GOT3 (cell line): ENCODE data around the gene PPARD.
A peak's percentile ranks its signal among the peaks of the same experiment; 100 is the strongest.
"Not testable (repeated sequence)": the region's sequence is repeated elsewhere in the genome, so short reads cannot be mapped to it uniquely, and the experiment has no call there.

Source experiments
- DNase-seq: peaks from one replicate; lab custom pipeline; 2025; ENCODE audit warnings: mixed read lengths; lab: John Stamatoyannopoulos, UW

The PPARD gene

GRCh38 chr6:35312076-35312800 is 30.1 kb upstream of the PPARD start:
- DNase-seq, result no peak

GRCh38 chr6:35312807-35313206 is 29.6 kb upstream of the PPARD start:
- DNase-seq, result no peak

GRCh38 chr6:35317483-35318195 is 24.7 kb upstream of the PPARD start:
- DNase-seq, result no peak

- DNase-seq, result peak; percentile 55
These were observed 23.9 kb upstream of the PPARD start for GRCh38 chr6:35318196-35319171.

- no peak for DNase-seq
These were observed 22.9 kb upstream of the PPARD start for GRCh38 chr6:35319346-35320030.

GRCh38 chr6:35320031-35320410 is 22.3 kb upstream of the PPARD start:
- DNase-seq, result no peak

- DNase-seq, result no peak
These were observed 21.3 kb upstream of the PPARD start for GRCh38 chr6:35321091-35321490.

GRCh38 chr6:35327349-35328027 is 14.9 kb upstream of the PPARD start:
- DNase-seq, result no peak

- no peak for DNase-seq
These were observed 14.1 kb upstream of the PPARD start for GRCh38 chr6:35328108-35328723.

- DNase-seq, result not testable (repeated sequence)
These were observed 13.4 kb upstream of the PPARD start for GRCh38 chr6:35328965-35329364.

GRCh38 chr6:35330541-35331119 is 11.7 kb upstream of the PPARD start:
- no peak for DNase-seq

- not testable (repeated sequence) for DNase-seq
These were observed 10.1 kb upstream of the PPARD start for GRCh38 chr6:35332074-35332887.

GRCh38 chr6:35341557-35341956 is 801 bp upstream of the PPARD start:
- no peak for DNase-seq

GRCh38 chr6:35343092-35343834 is 905 bp downstream of the PPARD start:
- DNase-seq, result no peak

GRCh38 chr6:35343835-35344550 is 1.6 kb downstream of the PPARD start:
- no peak for DNase-seq

GRCh38 chr6:35351422-35351821 is 9.1 kb downstream of the PPARD start:
- no peak for DNase-seq

- no peak for DNase-seq
These were observed 10.4 kb downstream of the PPARD start for GRCh38 chr6:35352735-35353134.
